ENCODE data around the gene CHSY1. TPM values are rescaled to one million over a fixed set of nuclear protein-coding genes. Genes with fewer than 3 reads are reported as not detected.
A peak's percentile ranks its signal among the peaks of the same experiment; 100 is the strongest.

The CHSY1 gene
- total and polyA plus RNA-seq, 10 of the 15 experiments (the other 5 are each of a cell fraction or from before 2014, with no cell fraction given), result 1.4 to 31.2 (median 10.5) TPM

- TF ChIP-seq PRDM15 (CRISPR knock-in tag; IDR thresholded peaks at IDR 0.05), result no peak
- peak; percentile 93 for TF ChIP-seq DPF2 (IDR thresholded peaks at IDR 0.05)
- TF ChIP-seq NFYB (IDR thresholded peaks at IDR 0.05; ENCODE audit: insufficient read depth, low read depth, low read length), result no peak
- TF ChIP-seq RB1 (IDR thresholded peaks at IDR 0.05; ENCODE audit: borderline replicate concordance), result no peak
- TF ChIP-seq NR2F1 (conservative IDR thresholded peaks at IDR 0.05), result peak; percentile 88
- TF ChIP-seq NBN (IDR thresholded peaks at IDR 0.05), result 0 out of 2 replicates have a peak, but pooled peaks have one; percentile 45
- 0 out of 2 replicates have a peak, but pooled peaks have one; percentile 33 for TF ChIP-seq REST (IDR thresholded peaks at IDR 0.05; ENCODE audit: low read depth, low read length)
- peak; percentile 86 for TF ChIP-seq MEF2A (IDR thresholded peaks at IDR 0.05; ENCODE audit: insufficient read depth, low read depth, low read length)
- TF ChIP-seq PAX5 (IDR thresholded peaks at IDR 0.05; ENCODE audit: borderline replicate concordance, low read depth, low read length), result 0 out of 2 replicates have a peak, but pooled peaks have one; percentile 60
- TF ChIP-seq HDAC6 (IDR thresholded peaks at IDR 0.05; ENCODE audit: unreplicated experiment), result no peak
- TF ChIP-seq EED (IDR thresholded peaks at IDR 0.05; ENCODE audit: low read depth), result peak; percentile 80
- TF ChIP-seq, protein P1, sequence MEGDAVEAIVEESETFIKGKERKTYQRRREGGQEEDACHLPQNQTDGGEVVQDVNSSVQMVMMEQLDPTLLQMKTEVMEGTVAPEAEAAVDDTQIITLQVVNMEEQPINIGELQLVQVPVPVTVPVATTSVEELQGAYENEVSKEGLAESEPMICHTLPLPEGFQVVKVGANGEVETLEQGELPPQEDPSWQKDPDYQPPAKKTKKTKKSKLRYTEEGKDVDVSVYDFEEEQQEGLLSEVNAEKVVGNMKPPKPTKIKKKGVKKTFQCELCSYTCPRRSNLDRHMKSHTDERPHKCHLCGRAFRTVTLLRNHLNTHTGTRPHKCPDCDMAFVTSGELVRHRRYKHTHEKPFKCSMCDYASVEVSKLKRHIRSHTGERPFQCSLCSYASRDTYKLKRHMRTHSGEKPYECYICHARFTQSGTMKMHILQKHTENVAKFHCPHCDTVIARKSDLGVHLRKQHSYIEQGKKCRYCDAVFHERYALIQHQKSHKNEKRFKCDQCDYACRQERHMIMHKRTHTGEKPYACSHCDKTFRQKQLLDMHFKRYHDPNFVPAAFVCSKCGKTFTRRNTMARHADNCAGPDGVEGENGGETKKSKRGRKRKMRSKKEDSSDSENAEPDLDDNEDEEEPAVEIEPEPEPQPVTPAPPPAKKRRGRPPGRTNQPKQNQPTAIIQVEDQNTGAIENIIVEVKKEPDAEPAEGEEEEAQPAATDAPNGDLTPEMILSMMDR (IDR thresholded peaks at IDR 0.05 in 2 of 3, conservative IDR thresholded peaks at IDR 0.05 in 1 of 3; ENCODE audit: control insufficient read depth in 2 of 3, extremely low read depth in 1 of 3, insufficient read depth in 1 of 3, low read depth in 3 of 3, low read length in 3 of 3), result no peak
- peak; percentile 60 for TF ChIP-seq MEF2B (IDR thresholded peaks at IDR 0.05; ENCODE audit: partially characterized antibody, poor library complexity, severe bottlenecking)
- TF ChIP-seq BCLAF1 (IDR thresholded peaks at IDR 0.05), result no peak
Measured at GRCh38 chr15:101148166-101148880, 103.5 kb downstream of the CHSY1 start (continued).

All from GM12878 (cell line).